SKM-1 (cell line): ENCODE results near the gene LSR.

Source experiments
- DNase-seq: peaks from one replicate; lab custom pipeline; 2025; ENCODE audit not compliant: unreplicated experiment; lab: John Stamatoyannopoulos, UW

LSR gene

DNA sequence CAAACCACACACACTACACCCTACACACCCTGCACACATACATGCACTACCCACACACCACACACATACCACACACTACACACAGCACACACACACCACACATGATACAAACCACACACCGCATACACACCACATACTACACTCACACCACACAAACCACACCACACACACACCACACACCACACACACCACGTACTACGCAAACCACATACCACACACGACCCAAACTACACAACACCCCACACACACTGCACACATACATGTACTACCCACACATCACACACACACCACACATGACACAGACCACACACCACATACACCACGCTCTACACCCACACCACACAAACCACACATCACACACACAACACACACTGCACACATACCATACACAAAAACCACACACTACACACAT is 49.8 kb downstream of the LSR start:
- no peak for DNase-seq

DNA sequence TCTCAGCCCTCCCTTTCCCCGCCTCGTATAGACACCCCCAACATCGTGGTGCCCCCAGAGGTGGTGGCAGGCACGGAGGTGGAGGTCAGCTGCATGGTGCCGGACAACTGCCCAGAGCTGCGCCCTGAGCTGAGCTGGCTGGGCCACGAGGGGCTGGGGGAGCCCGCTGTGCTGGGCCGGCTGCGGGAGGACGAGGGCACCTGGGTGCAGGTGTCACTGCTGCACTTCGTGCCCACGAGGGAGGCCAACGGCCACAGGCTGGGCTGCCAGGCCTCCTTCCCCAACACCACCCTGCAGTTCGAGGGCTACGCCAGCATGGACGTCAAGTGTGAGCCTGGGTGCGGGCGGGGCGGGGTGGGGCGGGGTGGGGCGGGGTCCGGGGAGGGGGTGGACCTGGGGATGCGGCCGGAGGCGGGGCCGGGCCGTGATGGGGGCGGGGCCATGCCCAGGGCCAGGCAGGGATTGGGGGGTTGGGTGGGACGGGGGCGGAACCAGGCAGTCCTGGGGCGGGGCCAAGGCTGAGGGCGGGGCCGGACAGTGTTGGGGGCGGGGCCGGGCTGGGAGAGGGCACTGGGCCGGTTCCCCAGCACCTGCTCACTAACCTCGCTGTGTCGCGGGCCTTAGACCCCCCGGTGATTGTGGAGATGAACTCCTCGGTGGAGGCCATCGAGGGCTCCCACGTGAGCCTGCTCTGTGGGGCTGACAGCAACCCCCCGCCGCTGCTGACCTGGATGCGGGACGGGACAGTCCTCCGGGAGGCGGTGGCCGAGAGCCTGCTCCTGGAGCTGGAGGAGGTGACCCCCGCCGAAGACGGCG is 50.9 kb downstream of the LSR start:
- no peak for DNase-seq

DNA sequence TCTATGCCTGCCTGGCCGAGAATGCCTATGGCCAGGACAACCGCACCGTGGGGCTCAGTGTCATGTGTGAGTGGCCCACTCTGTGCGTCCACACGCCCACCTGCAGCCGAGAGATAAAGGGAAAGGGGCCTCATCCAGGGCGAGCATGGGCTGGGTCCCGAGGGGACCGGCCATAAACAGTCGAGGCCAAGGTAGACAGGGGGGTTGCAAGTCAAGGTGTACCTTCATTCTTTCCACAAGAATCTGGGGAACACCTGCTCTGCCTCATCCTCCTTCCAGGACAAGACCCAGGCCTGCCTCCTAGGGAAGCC is 51.5 kb downstream of the LSR start:
- DNase-seq: no peak

DNA sequence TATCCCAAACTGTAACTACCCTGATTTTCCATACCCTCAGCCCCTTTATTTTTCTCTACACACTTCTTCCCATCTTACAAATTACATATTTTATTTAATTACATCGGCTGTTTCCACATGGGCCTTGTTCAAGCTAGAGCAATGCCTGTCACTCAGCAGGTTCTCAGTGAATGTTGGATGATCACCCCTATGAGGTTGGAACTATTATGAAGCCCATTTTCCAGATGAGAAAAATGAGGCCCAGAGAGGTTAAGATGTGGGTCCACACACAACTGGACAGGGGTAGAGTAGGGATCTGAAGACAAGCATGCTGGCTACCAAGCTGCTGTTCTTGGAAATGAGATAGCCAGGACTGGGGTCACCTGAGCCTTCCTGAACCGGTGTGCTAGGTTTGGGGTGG is 53.2 kb downstream of the LSR start:
- DNase-seq: no peak

DNA sequence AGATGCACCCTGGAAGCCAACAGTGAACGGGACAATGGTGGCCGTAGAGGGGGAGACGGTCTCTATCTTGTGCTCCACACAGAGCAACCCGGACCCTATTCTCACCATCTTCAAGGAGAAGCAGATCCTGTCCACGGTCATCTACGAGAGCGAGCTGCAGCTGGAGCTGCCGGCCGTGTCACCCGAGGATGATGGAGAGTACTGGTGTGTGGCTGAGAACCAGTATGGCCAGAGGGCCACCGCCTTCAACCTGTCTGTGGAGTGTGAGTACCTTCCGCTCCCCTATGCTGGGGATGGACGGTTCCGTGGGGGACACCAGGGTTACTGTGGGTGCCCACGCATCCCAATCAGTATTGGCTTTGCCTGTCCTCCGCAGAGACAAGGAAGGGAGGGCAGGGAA is 53.6 kb downstream of the LSR start:
- no peak for DNase-seq

DNA sequence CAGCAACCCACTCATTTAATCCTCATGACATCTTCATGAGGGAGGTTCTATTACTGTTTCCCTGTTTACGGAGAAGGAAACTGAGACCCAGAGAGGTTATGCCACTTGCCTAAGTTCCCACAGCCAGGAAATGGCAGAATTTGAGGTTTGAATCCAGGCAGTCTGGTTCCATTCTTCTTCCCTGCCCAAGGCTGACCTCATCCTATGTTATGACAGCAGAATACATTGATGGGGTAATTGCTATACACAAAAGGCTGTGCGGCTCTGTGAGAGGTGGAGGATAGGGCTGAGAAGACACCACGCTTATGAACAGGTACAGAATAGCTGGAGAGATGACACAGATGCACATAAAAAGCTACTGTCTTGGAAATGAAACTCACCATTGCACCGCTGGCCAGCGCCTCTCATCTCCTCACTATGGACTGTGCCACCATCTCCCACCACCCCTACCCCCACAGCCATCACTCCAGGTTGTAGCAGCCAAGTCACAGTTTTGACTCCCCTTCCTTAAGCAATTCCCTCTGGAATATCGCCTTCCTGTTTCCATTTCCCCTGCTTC is 54.6 kb downstream of the LSR start:
- DNase-seq: no peak

DNA sequence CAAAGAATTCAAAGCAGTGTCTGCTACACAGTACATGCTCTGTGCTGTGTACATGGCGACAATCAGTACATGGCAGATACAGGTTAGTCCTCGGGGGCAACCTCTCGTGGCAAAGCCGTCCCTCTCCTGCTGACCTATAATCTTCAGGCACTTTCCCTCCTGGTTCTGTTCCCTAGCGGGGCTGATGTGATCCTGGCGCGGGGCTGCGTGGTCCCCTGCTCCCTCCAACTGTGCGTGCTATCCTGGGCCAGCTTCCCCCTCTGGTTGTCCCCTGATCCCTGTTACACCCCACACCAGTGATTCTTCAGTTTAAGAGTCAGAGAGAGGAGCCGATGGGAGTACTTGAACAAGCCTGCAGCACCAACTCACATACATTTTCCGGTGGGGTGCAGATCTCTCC is 55.2 kb downstream of the LSR start:
- no peak for DNase-seq

DNA sequence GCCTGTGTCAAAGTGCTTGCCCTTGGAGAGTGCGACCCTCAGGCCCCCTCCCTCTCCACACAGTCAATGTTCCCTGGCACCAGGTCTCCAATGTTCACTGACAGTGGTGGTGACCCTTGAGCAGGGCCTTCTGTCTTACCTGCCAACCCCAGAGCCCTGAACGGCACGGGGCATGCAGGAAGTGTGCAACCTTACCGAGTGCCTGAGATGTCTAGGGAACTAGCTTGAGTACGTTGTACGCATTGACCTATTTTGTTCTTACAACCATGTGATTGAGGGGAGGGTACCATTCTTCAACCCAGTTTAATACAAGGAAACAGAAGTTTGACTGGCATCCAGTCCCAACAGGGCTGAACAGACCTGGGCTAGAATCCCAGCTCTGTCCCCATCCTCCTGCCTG is 56.4 kb downstream of the LSR start:
- DNase-seq: no peak

DNA sequence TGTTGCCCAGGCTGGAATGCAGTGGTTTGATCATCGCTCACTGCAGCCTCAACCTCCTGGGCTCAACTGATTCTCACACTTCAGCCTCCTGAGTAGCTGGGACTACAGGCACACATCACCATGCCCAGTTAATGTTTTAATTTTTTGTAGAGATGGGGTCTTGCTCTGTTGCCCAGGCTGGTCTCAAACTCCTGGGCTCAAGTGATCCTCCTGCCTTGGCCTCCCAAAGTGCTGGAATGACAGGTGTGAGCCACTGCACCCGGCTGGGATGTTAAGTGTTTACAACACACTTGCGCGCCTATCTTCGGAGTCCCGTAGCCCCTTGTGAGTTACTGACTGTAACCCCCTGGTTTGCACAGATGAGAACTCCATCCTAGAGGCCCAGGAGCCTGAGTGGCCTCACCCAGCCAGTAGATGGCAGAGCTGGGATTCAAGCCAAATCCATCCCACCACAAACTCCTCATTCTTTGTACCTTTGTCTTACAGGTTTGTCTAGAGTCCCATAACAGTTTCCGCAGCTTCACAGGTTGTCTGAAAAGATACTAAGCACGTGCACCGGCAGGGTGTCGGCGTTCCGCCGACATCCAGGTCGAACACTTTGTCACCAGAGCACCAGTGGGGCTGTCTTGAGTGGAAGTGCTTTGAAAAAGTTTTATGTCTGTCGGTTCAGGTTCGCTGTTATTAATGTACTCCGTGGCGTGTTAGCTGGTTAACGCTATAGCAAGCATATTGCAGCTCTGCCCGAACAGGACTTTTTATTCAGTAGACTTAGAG is 57.9 kb downstream of the LSR start:
- no peak for DNase-seq

DNA sequence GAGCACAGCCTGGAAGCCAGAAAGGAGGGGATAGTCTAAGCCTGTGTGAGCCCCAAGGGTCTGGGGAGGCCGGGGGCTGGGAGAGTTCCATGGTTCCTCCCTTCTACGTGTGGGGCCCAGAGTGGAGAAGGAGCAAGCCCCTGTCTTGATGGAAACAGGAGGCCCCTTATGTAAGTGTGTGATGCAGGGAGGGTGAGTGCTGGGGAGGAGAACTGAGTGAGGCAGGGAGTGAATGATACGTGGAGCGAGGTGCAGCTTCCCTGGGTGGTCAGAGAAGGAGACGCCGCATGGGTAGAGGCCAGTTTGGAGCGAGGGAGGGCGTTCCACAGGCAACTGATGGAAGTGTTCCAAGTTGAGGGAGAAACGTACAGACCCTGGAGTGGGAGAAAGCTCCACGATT is 59.1 kb downstream of the LSR start:
- no peak for DNase-seq

DNA sequence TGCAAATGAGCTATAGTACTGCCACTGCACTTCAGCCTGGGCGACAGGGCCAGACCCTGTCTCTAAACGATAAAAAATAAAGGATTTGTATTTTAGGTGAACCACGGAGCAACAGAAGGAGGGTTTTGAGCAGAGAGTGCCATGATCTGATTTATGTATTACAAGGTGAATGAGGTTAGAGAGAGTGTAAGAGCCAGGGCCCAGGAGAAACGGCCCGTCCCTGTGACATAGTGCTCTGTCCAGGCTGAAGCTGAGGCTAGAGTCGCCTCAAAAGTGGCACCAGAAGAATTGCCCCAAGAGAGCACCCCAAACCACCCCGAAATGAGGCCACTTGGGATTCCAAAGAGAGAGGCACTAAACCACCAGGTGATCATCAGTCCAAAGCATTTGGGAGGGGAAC is 60.1 kb downstream of the LSR start:
- DNase-seq: no peak

DNA sequence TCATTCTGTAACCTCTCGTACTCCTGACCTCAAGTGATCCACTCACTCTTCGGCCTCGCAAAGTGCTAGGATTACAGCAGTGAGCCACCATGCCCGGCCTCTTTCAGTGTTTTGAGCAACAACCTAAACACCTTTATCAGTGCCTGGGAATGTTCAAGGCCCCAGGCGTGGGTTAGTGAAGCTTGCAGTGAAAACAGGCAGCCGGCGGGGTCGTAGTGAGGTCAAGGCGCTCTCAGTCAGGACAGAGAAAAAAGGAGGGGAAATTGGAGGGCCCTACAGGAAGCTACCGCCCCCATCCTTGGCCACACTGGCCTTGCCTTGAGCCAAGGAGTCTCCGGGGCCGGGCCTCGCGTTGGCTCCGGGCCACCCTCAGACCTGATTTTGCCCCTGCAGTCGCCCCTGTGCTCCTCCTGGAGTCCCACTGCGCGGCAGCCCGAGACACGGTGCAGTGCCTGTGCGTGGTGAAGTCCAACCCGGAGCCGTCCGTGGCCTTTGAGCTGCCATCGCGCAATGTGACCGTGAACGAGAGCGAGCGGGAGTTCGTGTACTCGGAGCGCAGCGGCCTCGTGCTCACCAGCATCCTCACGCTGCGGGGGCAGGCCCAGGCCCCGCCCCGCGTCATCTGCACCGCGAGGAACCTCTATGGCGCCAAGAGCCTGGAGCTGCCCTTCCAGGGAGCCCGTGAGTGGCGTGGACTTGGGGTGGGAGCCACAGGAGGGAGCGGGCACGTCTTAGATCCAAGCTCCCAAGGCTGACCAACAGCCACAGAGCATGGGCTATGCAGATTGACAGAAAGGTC is 60.9 kb downstream of the LSR start:
- DNase-seq: no peak

DNA sequence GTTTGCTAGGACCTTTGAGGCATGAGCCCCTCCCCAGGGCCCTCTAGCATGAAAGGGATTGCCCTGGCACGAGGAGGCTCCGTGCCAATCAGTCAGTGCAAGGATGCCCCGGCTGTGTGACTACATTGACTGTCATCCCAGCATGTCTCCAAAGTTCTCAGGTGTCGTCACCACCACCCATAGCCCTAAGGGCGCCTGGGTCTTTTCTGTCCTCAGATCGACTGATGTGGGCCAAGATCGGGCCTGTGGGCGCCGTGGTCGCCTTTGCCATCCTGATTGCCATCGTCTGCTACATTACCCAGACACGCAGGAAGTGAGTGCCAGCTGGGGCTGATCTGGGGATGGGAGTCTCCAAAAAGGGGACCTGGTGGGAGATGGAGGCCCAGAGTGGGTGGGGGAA is 61.5 kb downstream of the LSR start:
- no peak for DNase-seq

DNA sequence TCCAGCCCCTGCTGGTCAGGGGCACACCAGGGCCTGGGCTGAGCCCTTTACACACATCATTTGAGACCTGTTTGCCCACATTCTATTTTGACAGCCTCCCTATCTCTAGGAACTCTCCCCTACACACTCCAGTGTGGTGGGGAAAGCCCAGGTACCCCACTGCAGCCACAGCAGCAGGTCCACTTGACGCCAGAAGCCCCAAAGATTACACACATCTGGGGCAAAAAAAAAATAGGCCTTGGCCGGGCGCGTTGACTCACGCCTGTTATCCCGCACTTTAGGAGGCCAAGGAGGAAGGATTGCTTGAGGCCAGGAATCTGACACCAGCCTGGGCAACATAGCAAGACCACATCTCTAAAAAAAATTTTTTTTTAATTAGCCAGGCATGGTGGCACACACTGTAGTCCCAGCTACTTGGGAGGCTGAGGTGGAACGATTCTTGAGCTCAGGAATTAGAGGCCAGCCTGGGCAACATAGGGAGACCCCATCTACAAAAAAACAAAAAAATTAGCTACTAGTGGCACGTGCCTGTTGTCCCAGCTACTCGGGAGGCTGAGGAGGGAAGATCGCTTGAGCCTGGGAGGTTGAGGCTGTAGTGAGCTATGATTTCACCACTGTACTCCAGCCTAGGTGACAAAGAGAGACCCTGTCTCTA is 62.1 kb downstream of the LSR start:
- no peak for DNase-seq

DNA sequence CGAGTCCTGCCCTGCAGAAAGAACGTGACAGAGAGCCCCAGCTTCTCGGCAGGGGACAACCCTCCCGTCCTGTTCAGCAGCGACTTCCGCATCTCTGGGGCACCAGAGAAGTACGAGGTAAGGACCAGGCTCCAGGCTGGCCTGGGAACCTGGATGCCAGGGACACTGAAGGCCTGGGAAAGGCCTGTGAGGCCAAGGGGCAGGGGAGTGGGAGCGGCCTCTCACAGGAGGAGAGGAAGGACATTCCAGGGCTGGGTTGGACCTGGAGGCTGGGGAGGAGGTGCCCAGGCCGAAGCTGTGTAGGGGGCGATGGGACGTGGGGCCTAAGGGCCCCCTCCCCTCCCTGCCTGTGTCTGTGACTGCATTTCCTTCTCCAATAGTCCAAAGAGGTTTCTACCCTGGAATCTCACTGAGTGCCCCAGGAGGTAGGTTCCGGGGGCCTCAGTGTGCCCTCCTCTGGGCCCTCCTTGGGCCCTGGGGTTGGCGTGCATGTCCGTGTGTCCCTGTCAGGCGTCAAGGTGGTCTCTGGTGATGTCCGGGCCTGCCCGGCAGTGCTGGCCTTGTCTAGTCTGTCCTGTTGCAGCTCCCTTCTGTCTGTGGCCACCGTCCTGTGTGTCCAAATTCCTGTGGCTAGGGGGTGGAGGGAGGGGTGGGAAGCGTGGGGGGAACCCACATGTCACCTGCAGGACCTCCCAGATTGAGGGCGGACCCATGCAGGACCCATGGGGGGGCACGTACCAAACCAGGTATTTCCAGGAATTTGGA is 63.3 kb downstream of the LSR start:
- DNase-seq: no peak

DNA sequence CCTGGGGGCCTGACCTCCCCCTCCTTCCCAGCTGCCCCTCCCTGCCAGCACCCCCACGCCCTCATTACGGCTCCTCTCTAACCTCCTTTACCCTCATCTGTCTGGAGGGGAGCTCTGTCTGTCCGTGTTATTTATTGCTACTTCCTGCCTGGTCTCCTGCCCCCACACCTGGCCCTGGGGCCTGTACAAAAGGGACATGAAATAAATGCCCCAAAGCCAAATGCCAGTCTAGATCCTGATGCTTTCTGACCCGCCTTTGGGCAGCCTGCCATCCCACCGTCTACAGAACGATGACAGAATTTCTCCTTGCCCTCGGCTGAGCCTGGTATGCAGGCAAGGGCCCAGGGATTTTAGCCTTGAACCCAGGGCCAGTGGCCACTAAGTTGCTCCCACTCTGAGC is 64.8 kb downstream of the LSR start:
- DNase-seq: no peak

DNA sequence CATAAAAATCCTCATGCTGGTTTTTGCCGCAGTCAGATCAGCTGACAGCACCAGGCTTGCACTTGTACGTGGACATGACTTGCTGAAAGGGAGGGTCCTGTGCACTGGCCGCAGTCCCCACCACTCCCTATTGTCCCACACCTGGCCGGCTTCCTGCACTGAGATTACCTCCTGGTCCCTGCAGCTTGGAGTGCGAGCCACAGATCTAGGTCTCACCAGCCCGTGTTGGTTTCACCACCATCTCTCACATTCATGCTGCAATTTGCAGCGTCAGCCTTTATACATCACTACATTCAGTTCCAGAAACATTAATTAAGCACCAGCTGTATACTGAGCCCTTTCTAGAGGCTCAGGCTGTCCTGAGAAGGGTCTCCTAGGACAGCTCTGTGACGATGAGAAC is 65.2 kb downstream of the LSR start:
- no peak for DNase-seq

DNA sequence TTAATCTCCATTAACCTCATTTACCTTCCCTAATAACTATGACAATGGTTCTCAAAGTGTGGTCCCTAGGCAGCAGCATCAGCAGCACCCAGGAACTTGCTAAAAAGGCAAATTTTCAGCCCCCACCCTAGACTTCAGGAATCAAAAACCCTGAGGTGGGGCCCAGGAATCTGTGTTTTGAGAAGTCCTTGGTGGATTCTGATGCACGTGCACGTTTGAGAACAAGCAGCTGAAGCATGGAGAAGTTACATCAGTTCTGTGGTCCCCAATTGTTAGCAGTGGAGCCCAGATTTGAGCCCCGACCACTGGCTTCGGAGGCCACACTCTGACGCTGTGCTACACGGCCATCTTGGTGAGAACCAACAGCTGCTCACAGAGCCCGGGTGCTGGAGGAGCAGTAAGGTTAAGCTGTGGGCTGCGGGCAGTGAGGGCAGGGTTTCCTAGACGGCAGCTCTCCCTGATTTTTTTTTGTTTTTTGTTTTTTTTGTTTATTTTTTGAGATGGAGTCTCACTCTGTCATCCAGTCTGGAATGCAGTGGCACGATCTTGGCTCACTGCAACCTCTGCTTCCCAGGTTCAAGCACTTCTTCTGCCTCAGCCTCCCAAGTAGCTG is 66.2 kb downstream of the LSR start:
- DNase-seq: no peak

DNA sequence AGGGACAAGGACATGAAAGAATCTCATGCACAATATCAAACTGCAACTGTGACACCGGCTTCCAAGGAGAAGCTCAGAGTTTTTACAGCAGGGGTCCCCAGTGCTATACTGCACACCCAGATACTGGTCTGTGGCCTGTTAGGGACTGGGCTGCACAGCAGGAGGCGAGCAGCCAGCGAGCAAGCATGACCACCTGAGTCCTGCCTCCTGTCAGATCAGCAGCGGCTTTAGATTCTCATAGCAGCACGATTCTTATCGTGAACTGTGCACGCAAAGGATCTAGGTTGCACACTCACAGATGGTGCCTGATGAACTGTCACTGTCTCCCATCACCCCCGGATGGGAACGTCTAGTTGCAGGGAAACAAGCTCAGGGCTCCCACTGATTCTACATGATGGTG is 67.1 kb downstream of the LSR start:
- DNase-seq: no peak

DNA sequence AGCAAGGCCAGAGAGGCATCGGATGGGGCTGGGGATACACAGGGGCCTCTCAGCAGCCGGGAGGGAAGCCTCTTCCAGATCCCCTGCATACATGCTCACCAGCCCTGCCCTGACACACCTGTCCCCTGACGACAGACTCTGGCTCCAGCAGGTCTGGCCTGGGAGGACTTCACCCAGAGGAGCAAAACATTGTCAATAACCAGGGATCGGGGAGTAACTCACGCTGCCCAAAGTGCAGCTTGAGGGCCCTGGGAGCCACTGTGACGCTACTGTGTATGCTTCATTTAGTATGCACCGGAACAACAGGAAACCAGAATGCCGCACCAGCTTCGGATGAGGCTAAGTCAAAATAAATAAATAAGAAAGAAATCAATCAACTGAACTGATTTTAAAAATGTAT is 67.8 kb downstream of the LSR start:
- no peak for DNase-seq
